ENCODE data around the gene RBSN.

RBSN gene

DNA sequence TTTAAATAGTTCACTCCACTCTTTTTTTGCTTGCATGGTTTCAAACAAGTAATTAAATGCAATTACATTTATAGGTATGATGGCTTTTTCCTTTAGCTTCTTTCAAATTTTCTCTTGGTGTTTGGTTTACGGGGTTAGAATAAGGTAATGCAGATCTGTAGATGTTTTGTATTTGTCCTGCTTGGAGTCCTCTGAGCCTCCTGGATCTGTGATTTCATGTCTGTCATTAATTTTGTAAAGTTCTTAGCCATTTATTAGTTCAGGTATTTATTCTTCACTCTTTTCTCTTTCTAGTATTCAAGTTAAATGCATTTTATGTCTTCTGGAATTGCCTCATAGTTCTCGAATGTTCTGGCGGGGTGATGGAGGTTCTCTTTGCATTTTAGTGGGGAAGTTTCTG lies 32.5 kb downstream of the RBSN start:
- DNase-seq (ENCODE audit: low read depth): no peak
- H3K4me3 ChIP-seq (ENCODE audit: low read depth, low read length): no peak overlapping the region
- TF ChIP-seq CTCF (IDR thresholded peaks at IDR 0.05; ENCODE audit: low read depth, low read length) (no peak), POLR2A (IDR thresholded peaks at IDR 0.05; ENCODE audit: extremely low read depth, insufficient read length) (no peak), MYC (IDR thresholded peaks at IDR 0.05; ENCODE audit: low read depth, low read length) (no peak)
- TF ChIP-seq, protein P1, sequence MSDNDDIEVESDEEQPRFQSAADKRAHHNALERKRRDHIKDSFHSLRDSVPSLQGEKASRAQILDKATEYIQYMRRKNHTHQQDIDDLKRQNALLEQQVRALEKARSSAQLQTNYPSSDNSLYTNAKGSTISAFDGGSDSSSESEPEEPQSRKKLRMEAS (IDR thresholded peaks at IDR 0.05; ENCODE audit: low read depth, low read length): no peak

DNA sequence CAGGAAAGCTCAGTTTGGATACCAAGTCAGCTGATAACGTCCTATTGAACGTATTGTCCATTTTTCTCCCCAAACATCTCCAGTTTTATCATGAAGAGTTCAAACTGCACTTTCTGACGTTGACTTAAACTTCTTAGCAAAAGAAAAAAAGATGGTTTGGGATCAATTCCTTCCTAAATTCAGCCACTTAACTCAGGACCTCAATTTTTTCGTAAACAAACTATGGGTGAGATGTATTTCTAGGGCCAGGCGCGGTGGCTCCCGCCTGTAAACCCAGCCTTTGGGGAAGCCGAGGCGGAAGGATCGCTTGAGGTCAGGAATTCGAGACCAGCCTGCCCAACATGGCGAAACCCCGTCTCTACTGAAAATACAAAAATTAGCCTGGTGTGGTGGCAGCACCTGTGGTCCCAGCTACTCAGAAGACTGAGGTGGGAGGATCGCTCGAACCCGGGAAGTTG lies 33.4 kb downstream of the RBSN start:
- DNase-seq (ENCODE audit: low read depth): no peak
- peak overlapping the region; percentile 52 for H3K4me3 ChIP-seq (ENCODE audit: low read depth, low read length)
- no peak for TF ChIP-seq CTCF (IDR thresholded peaks at IDR 0.05; ENCODE audit: low read depth, low read length)
- no peak for TF ChIP-seq MYC (IDR thresholded peaks at IDR 0.05; ENCODE audit: low read depth, low read length)
- TF ChIP-seq POLR2A (IDR thresholded peaks at IDR 0.05; ENCODE audit: extremely low read depth, insufficient read length): no peak

DNA sequence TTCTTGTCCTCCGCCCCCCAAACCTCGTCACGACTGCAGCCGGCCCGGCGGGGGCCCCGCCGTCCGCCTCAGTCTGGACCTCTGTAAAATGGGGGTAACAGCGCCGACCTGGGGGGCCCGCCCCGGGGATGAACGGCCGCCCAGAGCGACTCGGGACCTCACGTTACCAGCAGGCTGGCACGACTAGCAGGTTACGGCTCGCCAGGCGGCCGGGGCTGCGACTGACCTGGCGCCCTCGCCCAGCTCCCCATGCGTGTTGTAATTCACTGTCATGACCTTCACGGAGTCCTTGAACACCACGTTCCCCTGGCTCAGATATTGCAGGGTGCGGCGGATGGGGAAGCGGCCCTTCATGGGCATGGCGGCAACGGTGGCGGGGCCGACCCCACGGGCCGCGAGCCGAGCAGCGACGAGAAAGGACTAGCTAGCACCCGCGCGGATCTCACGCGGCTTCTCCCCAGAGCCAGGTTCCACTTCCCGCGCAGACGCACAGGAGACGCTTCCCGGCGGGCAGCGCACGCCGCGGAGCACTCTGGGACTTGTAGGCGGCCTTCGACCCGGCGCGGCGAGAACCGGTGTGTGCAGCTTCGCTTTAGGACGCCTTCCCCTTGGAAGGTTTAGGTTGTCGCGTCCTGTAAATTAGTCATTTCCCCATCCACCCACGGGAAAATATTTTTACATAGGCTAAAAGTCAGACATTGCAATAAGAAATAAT lies 34.0 kb downstream of the RBSN start, which contains the start of gene MRPS25:
TSS of gene MRPS25 (minus strand) at position 481 of the 715 bp plus-strand sequence. CDS start at position 360, 121 bp downstream.
- H3K4me3 ChIP-seq (ENCODE audit: low read depth, low read length): peak within 1 kb of the TSS; percentile 87
- TF ChIP-seq MYC (IDR thresholded peaks at IDR 0.05; ENCODE audit: low read depth, low read length): peak; percentile 96
- TF ChIP-seq, protein P1 (IDR thresholded peaks at IDR 0.05; ENCODE audit: low read depth, low read length): peak; percentile 91
- TF ChIP-seq CTCF (IDR thresholded peaks at IDR 0.05; ENCODE audit: low read depth, low read length): no peak
- peak; percentile 97 for TF ChIP-seq POLR2A (IDR thresholded peaks at IDR 0.05; ENCODE audit: extremely low read depth, insufficient read length)
- peak; percentile 93 for DNase-seq (ENCODE audit: low read depth)

DNA sequence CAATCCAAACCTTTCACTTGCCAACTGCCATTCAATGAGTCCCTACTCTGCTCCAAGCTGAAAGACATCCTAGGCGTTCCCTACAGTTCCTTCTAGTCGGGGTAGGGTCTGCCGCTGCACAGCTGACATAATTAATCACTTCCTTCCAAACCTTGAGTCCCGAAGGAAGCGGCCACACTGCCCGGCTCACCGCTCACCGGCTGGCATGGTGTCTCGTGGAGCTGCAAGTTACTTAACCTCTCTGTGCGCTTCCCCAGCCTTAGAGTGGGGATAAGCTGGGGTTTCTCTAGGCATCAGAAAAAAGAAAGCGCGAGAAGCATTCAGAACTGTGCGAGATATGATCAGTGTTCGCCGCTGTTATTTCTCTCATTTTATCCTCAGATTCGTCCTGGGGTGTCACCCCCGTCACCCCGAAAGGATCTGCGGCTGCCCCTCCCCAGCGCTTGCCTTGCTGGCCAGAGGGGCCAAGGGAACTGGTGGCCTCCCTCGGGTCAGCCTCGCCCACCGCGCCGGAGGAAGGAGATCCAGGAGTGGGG lies 34.6 kb downstream of the RBSN start:
- DNase-seq (ENCODE audit: low read depth): peak; percentile 61
- TF ChIP-seq MYC (IDR thresholded peaks at IDR 0.05; ENCODE audit: low read depth, low read length): no peak
- TF ChIP-seq, protein P1 (IDR thresholded peaks at IDR 0.05; ENCODE audit: low read depth, low read length): peak; percentile 35; the same call in 1 of the 2 replicates
- H3K4me3 ChIP-seq (ENCODE audit: low read depth, low read length): peak overlapping the region; percentile 87

DNA sequence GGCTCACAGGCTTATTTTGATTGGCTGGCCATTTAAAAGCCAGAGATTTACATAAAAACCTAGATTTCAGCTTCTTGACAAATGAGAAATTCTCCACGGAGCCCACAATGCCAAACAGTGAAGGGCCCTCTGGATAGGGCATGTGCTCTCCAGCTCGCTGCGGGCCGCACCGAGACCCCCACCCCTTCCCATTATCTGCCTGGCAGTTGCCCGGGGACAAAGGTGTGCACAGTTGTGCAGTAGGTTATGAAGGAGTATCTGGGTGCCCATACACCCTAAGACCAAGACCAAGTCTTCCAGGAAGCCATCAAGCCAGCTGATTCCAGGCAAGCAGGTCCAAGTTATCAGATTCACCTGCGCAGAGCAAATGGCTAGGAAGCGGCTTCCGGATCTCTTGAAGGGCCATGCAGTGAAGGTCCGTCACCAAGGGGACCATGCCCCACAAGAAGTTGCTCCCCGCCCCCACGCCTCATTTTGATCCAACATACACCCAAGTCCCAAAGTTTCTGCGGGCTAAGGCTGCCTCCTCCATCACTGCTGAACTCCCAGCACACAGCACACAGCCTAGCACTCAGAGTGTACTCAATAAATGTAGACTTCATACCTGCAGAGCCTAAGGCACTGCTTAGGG lies 35.2 kb downstream of the RBSN start:
- no peak for TF ChIP-seq MYC (IDR thresholded peaks at IDR 0.05; ENCODE audit: low read depth, low read length)
- TF ChIP-seq, protein P1 (IDR thresholded peaks at IDR 0.05; ENCODE audit: low read depth, low read length): no peak
- no peak for TF ChIP-seq CTCF (IDR thresholded peaks at IDR 0.05; ENCODE audit: low read depth, low read length)
- no peak for TF ChIP-seq POLR2A (IDR thresholded peaks at IDR 0.05; ENCODE audit: extremely low read depth, insufficient read length)
- peak overlapping the region; percentile 87 for H3K4me3 ChIP-seq (ENCODE audit: low read depth, low read length)
- DNase-seq (ENCODE audit: low read depth): no peak

- peak overlapping the region; percentile 87 for H3K4me3 ChIP-seq (ENCODE audit: low read depth, low read length)
- DNase-seq (ENCODE audit: low read depth): no peak
- TF ChIP-seq, protein P1 (IDR thresholded peaks at IDR 0.05; ENCODE audit: low read depth, low read length): no peak
- no peak for TF ChIP-seq POLR2A (IDR thresholded peaks at IDR 0.05; ENCODE audit: extremely low read depth, insufficient read length)
- TF ChIP-seq CTCF (IDR thresholded peaks at IDR 0.05; ENCODE audit: low read depth, low read length): no peak
- no peak for TF ChIP-seq MYC (IDR thresholded peaks at IDR 0.05; ENCODE audit: low read depth, low read length)
Observed at GRCh38 chr3:15063238-15063637, 35.7 kb downstream of the RBSN start.
